PC-9 (cell line): Measurements from ENCODE around the gene USP12.

Source experiments
- CTCF ChIP-seq: fragments of 200-600 bp; sonication (generic); conservative IDR thresholded peaks from 2 replicates; pipeline ENCODE4 v1.6.1; 2017; ENCODE audit warnings: mixed run types, antibody characterized with exemption, mild to moderate bottlenecking, moderate library complexity
- EZH2 ChIP-seq: fragments of 200-600 bp; sonication (generic); IDR thresholded peaks from 2 replicates; pipeline ENCODE4 v1.8.0; 2017; ENCODE audit warnings: antibody characterized with exemption, low read depth

- TF ChIP-seq CTCF (no peak), EZH2 (no peak)
These were observed 41.2 kb downstream of the USP12 start for GRCh38 chr13:27130223-27130978.
